ENCODE results near the gene EMC1.
"Not testable (repeated sequence)": the region's sequence is repeated elsewhere in the genome, so short reads cannot be mapped to it uniquely, and the experiment has no call there.

The EMC1 gene

DNA sequence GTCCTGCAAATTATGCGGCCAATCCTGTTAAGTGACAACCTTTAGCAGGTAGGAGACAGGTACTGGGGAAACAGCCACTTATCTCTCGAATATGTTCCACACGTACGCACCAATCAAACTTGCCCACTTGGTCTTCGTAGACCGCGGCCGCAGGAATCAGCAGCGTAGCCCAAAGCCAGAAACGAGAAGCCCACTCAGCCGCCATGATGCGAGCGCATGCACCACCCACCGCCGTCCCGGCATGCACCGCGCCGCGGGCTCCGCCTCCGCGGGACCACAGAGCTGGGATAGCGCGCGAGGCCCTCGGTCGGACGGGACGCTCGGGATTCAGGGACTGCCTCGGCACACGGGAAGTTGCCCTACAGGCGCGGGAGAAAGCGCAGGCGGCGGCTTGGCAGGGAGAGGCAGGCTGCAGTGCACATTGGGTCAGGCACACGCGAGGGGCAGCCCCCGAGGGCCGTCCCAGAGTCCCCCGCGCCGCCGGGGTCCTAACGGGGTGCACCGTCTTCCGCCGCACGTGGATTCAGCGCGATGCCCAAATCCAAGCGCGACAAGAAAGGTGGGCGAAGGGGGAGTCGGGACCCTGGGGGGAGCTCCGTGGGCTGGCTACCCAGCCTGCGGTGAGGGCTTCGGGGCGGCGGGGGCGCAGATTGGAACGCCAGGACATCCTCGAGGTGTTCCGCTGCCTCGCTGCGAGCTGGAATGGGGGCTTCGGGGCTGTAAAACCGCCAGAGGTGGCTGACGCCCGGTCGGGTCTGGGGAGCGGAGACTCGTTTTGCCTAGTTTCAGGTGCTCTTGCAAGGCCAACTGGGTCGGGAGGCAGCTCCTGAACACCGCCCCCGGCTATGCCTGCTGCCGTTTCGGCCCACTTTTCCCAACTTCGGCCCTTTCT lies at the start of gene EMC1, which contains the start of gene MRTO4:
Gene EMC1, minus strand, starts transcription at position 220 of the 892 bp plus-strand sequence. Its CDS starts 15 bp downstream, at position 205.
Gene MRTO4, plus strand, starts transcription at position 501 of the 892 bp plus-strand sequence. Its CDS starts 31 bp downstream, at position 532.
- H3K9ac ChIP-seq (ENCODE audit: low read depth, low read length) = peak within 1 kb of the TSS; percentile 99
- no peaks in the 10 kb centered on the region for H3K9me3 ChIP-seq (ENCODE audit: control insufficient read depth, insufficient read depth, low read length)
- H3K27me3 ChIP-seq (ENCODE audit: control insufficient read depth, insufficient read depth, low read length) = no peaks in the 10 kb centered on the region
- H3K36me3 ChIP-seq (ENCODE audit: control insufficient read depth, insufficient read depth, low read length) = peaks cover 28% of the 10 kb centered on the region
- H3K4me3 ChIP-seq (ENCODE audit: low read depth, low read length) = peak within 1 kb of the TSS; percentile 100
- H3K4me1 ChIP-seq (ENCODE audit: control insufficient read depth, insufficient read depth, low read length) = peaks cover 16% of the 10 kb centered on the region
- peak within 1 kb of the TSS; percentile 98 for H3K27ac ChIP-seq (ENCODE audit: low read depth, low read length)

DNA sequence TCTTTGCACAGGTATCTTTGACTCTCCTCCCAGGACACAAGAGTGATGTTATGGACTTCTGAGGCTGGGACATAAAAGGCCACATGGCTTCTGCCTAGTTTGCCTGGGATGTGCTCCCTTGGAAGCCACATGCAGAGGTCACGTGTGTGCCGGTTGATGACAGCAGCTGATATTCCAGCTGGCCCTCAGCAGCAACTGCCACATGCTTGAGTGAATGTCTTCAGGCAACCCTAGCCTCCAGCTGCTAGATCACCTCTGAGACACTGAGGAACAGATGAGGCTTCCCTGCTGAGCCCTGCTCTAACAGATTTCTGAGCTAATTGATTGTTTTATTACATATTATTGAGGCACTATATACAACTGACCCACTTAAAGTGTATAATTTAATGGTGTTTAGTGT lies 48.9 kb upstream of the EMC1 start:
- H3K4me1 ChIP-seq (ENCODE audit: control insufficient read depth, insufficient read depth, low read length) = no peaks in the 10 kb centered on the region
- H3K4me3 ChIP-seq (ENCODE audit: low read depth, low read length) = no peak overlapping the region
- H3K9ac ChIP-seq (ENCODE audit: low read depth, low read length) = no peak overlapping the region
- peaks cover 5% of the 10 kb centered on the region for H3K9me3 ChIP-seq (ENCODE audit: control insufficient read depth, insufficient read depth, low read length)
- H3K27ac ChIP-seq (ENCODE audit: low read depth, low read length) = no peak overlapping the region
- H3K36me3 ChIP-seq (ENCODE audit: control insufficient read depth, insufficient read depth, low read length) = peaks cover 27% of the 10 kb centered on the region
- H3K27me3 ChIP-seq (ENCODE audit: control insufficient read depth, insufficient read depth, low read length) = no peaks in the 10 kb centered on the region

DNA sequence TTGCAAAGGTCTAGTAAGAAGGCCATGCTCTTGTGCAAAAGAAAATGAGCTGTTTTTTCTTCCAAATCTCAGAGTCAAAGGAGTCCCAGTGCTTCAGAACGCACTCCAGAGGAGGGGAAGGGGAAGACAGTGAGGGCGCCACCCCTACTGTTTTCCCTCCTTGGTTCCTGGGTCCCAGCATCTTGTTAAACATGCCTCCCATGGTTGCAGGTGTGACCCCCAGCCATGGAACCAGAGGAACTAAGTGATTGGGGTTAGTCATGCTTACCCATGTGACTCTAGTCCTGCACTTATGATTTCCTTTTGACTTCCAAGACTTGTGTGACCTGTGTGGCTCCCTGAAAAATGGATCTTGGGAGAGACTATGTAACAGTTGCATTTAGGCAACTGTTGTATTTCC lies 43.3 kb upstream of the EMC1 start:
- Histone ChIP-seq H3K9ac (ENCODE audit: low read depth, low read length) (no peak overlapping the region), H3K27ac (ENCODE audit: low read depth, low read length) (no peak overlapping the region), H3K36me3 (ENCODE audit: control insufficient read depth, insufficient read depth, low read length) (no peaks in the 10 kb centered on the region), H3K4me1 (ENCODE audit: control insufficient read depth, insufficient read depth, low read length) (no peaks in the 10 kb centered on the region), H3K27me3 (ENCODE audit: control insufficient read depth, insufficient read depth, low read length) (peaks cover 8% of the 10 kb centered on the region), H3K4me3 (ENCODE audit: low read depth, low read length) (no peak overlapping the region), H3K9me3 (ENCODE audit: control insufficient read depth, insufficient read depth, low read length) (peaks cover 31% of the 10 kb centered on the region)

DNA sequence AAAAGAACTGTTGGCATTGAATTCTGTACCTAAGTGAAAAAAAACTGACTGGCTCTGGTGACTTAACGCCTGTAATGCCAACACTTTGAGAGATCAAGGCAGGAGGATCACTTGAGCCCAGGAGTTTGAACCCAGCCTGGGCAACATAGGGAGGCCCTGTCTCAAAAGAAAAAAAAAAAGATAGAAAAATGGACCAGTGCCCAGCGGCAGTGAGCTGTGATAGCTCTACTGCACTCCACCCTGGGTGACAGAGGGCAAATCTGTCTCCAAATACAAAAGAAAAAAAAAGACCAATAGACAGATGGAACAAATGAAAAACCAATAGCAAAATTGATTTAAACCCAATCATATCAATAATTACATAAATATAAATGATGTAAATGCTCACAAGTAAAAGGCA lies 37.9 kb upstream of the EMC1 start:
- Histone ChIP-seq H3K27ac (ENCODE audit: low read depth, low read length) (no peak overlapping the region), H3K4me1 (ENCODE audit: control insufficient read depth, insufficient read depth, low read length) (no peaks in the 10 kb centered on the region), H3K36me3 (ENCODE audit: control insufficient read depth, insufficient read depth, low read length) (no peaks in the 10 kb centered on the region), H3K4me3 (ENCODE audit: low read depth, low read length) (peak overlapping the region; percentile 62), H3K9ac (ENCODE audit: low read depth, low read length) (no peak overlapping the region), H3K27me3 (ENCODE audit: control insufficient read depth, insufficient read depth, low read length) (peaks cover 26% of the 10 kb centered on the region), H3K9me3 (ENCODE audit: control insufficient read depth, insufficient read depth, low read length) (peaks cover 17% of the 10 kb centered on the region)

DNA sequence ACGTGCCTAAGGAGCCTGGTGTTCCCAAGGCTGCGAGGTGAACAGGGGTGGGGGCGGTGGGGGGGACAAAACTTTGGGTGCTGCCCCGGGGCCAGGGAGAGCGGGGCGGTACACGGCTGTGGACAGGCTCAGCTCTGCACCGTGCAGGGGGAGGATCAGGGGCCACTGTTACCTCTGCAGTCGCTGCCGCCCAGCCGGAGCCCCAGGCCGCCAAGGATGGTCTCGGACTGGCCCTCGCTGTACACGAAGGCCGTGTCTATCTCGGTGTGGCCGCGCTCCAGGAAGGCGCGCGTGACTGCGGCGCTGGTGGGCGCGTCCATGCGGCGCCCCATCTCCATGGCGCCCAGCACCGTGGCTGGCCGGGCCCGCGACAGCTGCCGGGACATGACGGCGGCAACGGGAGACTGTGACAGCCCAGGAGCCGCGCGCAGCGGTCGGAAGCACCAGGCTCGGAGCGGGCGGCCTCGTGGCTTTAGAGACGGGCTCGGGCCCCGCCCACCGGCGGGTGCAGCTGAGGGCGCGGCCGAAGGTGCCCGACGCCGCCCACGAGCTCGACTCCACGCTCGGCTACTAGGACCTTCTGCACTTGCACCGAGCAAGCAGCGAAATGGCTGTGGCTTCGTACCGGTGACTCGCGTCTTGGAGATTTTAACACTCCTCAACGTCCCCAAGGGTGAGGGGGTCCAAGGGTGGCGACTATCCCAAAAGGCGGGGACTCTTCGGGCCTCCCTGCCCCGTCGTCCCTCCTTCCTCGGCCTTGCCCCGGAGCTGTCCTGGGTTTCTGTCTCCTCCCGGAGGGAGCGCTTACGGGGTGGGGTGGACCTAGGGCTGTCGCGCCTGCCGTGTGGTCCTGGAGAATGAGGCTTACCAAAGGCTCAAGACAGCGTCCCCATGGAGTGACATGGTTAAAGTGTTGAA lies 37.3 kb upstream of the EMC1 start, which contains the start of gene AKR7A3:
Gene AKR7A3, minus strand, starts transcription at position 447 of the 918 bp plus-strand sequence. Its CDS starts 61 bp downstream, at position 386.
- peak within 1 kb of the TSS; percentile 62 for H3K4me3 ChIP-seq (ENCODE audit: low read depth, low read length)
- H3K9me3 ChIP-seq (ENCODE audit: control insufficient read depth, insufficient read depth, low read length) = peaks cover 12% of the 10 kb centered on the region
- not testable (repeated sequence) for H3K36me3 ChIP-seq (ENCODE audit: control insufficient read depth, insufficient read depth, low read length); H3K27ac ChIP-seq (ENCODE audit: low read depth, low read length); H3K9ac ChIP-seq (ENCODE audit: low read depth, low read length); H3K4me1 ChIP-seq (ENCODE audit: control insufficient read depth, insufficient read depth, low read length)
- H3K27me3 ChIP-seq (ENCODE audit: control insufficient read depth, insufficient read depth, low read length) = peaks cover 26% of the 10 kb centered on the region

DNA sequence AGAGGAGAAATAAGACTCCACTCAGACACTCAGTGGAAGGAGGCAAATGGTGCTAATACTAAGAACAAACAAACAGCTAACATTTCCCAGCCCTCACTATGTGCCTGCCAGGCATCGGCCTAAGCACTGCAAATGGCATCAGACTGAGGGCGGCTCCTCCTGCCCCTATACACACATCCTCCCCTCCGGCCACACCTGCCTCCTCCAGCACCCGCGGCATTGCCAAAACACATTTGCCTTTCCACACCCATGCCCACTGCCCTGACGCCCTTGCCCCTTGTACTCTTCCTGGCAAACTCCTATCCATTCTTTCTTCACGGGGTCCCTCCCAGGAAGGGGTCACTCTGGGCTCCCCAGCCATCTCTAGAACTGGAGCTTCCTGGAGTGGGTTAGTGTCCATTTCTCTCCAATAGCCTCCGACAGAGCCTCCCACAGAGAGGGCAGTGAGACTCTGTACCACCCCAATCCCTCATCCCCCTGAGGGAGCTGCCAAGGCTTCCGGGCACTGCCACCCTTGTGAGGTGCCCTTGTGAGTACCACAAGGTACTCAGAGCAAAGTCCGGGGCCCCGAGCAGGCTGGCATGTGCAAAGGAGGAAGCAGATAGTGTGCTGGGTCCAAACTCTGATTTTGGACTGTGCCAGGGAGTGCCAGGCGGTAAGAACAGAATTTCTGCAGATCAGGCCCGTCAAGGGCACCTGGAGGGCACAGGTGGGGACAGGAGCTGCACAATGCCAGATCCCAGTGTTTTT lies 36.3 kb upstream of the EMC1 start:
- Histone ChIP-seq H3K9ac (ENCODE audit: low read depth, low read length) (no peak overlapping the region), H3K27me3 (ENCODE audit: control insufficient read depth, insufficient read depth, low read length) (peaks cover 26% of the 10 kb centered on the region), H3K27ac (ENCODE audit: low read depth, low read length) (no peak overlapping the region), H3K36me3 (ENCODE audit: control insufficient read depth, insufficient read depth, low read length) (no peaks in the 10 kb centered on the region), H3K4me1 (ENCODE audit: control insufficient read depth, insufficient read depth, low read length) (no peaks in the 10 kb centered on the region), H3K4me3 (ENCODE audit: low read depth, low read length) (no peak overlapping the region), H3K9me3 (ENCODE audit: control insufficient read depth, insufficient read depth, low read length) (0 out of 2 replicates have a peak, but pooled peaks cover 6% of the 10 kb centered on the region)

DNA sequence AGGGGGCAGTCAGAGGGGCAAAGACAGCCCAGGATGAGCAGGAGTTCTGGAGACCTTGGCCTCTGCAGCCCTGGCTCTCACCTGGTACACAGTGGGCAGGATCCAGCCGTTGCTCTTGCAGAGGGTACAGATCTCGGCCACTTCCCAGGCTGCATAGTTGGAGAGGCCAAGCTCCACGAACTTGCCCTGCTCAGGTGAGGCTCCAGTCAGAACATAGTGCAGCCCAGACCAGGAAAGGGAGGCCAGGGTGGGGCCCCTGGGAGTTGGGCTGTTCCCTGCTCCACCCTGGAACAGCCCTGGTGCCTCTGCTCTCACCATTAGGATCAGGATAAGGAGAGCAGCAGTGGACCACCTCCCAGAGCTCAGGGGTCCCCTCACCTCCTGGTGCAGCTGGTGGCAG lies 34.5 kb upstream of the EMC1 start:
- H3K4me1 ChIP-seq (ENCODE audit: control insufficient read depth, insufficient read depth, low read length); H3K9me3 ChIP-seq (ENCODE audit: control insufficient read depth, insufficient read depth, low read length); H3K27ac ChIP-seq (ENCODE audit: low read depth, low read length); H3K9ac ChIP-seq (ENCODE audit: low read depth, low read length); H3K4me3 ChIP-seq (ENCODE audit: low read depth, low read length); H3K36me3 ChIP-seq (ENCODE audit: control insufficient read depth, insufficient read depth, low read length): not testable (repeated sequence)
- H3K27me3 ChIP-seq (ENCODE audit: control insufficient read depth, insufficient read depth, low read length) = peaks cover 26% of the 10 kb centered on the region

DNA sequence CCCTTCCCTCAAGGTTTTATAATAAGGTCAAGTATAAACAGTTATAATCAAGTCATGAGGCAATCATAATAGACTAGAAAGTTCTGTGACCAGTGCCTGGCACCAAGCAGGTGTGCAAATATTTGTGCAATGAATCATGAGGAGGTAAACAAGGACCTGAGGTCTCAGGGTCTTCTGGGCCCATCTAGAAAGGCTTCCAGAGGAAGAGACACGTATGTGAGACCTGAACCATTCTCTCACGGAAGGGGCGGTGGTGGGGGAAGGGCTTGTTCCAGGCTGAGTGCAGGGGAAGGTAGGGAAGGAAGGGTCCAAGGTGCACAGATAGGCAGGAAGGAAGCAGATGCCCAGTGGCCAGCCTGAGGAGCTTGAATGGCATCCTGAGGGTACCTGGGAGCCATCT lies 34.0 kb upstream of the EMC1 start:
- H3K4me1 ChIP-seq (ENCODE audit: control insufficient read depth, insufficient read depth, low read length); H3K4me3 ChIP-seq (ENCODE audit: low read depth, low read length); H3K36me3 ChIP-seq (ENCODE audit: control insufficient read depth, insufficient read depth, low read length); H3K27ac ChIP-seq (ENCODE audit: low read depth, low read length); H3K9ac ChIP-seq (ENCODE audit: low read depth, low read length); H3K9me3 ChIP-seq (ENCODE audit: control insufficient read depth, insufficient read depth, low read length): not testable (repeated sequence)
- peaks cover 26% of the 10 kb centered on the region for H3K27me3 ChIP-seq (ENCODE audit: control insufficient read depth, insufficient read depth, low read length)

DNA sequence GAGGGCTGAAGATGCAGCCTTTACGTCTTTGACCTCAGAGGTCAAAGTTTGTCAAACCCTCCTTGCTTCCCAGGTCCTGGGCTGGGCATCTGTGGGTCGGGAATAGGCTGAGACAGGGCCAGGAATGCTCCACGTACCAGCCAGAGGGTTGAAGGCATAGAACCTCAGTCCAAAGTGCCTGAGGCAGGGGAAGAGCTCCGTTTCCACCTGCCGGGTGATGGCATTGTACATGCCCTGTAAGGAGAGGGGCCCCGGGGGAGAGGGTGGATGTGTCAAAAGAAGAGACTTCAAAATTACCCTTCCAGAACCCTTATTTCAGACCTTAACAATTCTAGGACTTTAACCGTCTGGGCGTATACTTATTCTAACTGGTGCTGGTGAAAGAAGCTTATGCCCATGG lies 33.6 kb upstream of the EMC1 start:
- no peak overlapping the region for H3K27ac ChIP-seq (ENCODE audit: low read depth, low read length)
- H3K27me3 ChIP-seq (ENCODE audit: control insufficient read depth, insufficient read depth, low read length) = peaks cover 21% of the 10 kb centered on the region
- no peaks in the 10 kb centered on the region for H3K4me1 ChIP-seq (ENCODE audit: control insufficient read depth, insufficient read depth, low read length)
- H3K9me3 ChIP-seq (ENCODE audit: control insufficient read depth, insufficient read depth, low read length) = no peaks in the 10 kb centered on the region
- no peaks in the 10 kb centered on the region for H3K36me3 ChIP-seq (ENCODE audit: control insufficient read depth, insufficient read depth, low read length)
- no peak overlapping the region for H3K9ac ChIP-seq (ENCODE audit: low read depth, low read length)
- H3K4me3 ChIP-seq (ENCODE audit: low read depth, low read length) = no peak overlapping the region

DNA sequence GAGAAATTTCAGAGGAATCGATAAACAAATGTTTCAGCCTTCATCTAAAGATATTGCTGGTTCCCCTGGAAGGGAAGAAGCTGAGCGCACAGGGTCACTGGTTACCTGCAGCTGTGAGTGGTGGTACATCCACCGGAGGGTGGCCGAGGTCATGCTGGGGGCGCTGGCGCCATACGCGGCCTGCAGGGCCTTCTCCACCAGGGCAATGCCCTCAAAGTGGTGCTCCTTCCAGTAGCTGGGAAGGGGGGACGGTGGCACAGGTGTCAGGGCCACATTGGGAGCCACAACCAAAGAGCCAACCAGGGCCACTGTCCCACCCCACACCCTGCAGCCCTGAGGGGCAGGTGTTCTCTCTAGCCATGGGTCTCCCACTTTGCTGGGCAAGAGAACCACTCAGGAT lies 32.6 kb upstream of the EMC1 start:
- Histone ChIP-seq H3K27me3 (ENCODE audit: control insufficient read depth, insufficient read depth, low read length) (peaks cover 11% of the 10 kb centered on the region), H3K27ac (ENCODE audit: low read depth, low read length) (no peak overlapping the region), H3K4me3 (ENCODE audit: low read depth, low read length) (no peak overlapping the region), H3K4me1 (ENCODE audit: control insufficient read depth, insufficient read depth, low read length) (no peaks in the 10 kb centered on the region), H3K9me3 (ENCODE audit: control insufficient read depth, insufficient read depth, low read length) (no peaks in the 10 kb centered on the region), H3K9ac (ENCODE audit: low read depth, low read length) (no peak overlapping the region), H3K36me3 (ENCODE audit: control insufficient read depth, insufficient read depth, low read length) (no peaks in the 10 kb centered on the region)
